H9 (cell line): Measurements from ENCODE around the gene GALNT10. TPM values are rescaled to one million over a fixed set of nuclear protein-coding genes. Genes with fewer than 3 reads are reported as not detected.

Source experiments
- DNase-seq: peaks from one replicate; pipeline ENCODE4 v3.0.0-alpha.2; 2017
- H2AFZ ChIP-seq: one replicate; pipeline ENCODE4 v1.6.1; 2013; ENCODE audit warnings: mild to moderate bottlenecking, low read length, control low read depth, moderate library complexity
- H2AK5ac ChIP-seq: 2 replicates; pipeline ENCODE4 v1.6.1; 2013; ENCODE audit warnings: low read length, control low read depth, mixed read lengths; ENCODE audit not compliant: insufficient read length
- H2BK120ac ChIP-seq: one replicate; pipeline ENCODE4 v1.6.1; 2013; ENCODE audit warnings: low read depth, mild to moderate bottlenecking, low read length, control low read depth, inconsistent platforms; ENCODE audit not compliant: poor library complexity, severe bottlenecking
- H2BK12ac ChIP-seq: 2 replicates; pipeline ENCODE4 v1.6.1; 2013; ENCODE audit warnings: low read length, control low read depth, mixed read lengths, low read depth; ENCODE audit not compliant: insufficient read length
- H2BK15ac ChIP-seq: 2 replicates; pipeline ENCODE4 v1.6.1; 2013; ENCODE audit warnings: low read depth, low read length, control low read depth
- H2BK20ac ChIP-seq: one replicate; pipeline ENCODE4 v1.6.1; 2013; ENCODE audit warnings: low read depth, mild to moderate bottlenecking, low read length, control low read depth, inconsistent platforms; ENCODE audit not compliant: poor library complexity, severe bottlenecking
- H2BK5ac ChIP-seq: 2 replicates; pipeline ENCODE4 v1.6.1; 2013; ENCODE audit warnings: low read length, control low read depth, mixed read lengths; ENCODE audit not compliant: insufficient read length
- H3K14ac ChIP-seq: 2 replicates; pipeline ENCODE4 v1.6.1; 2013; ENCODE audit warnings: low read length, control low read depth; ENCODE audit not compliant: insufficient read depth
- H3K18ac ChIP-seq: 2 replicates; pipeline ENCODE4 v1.6.1; 2013; ENCODE audit warnings: low read depth, mild to moderate bottlenecking, mixed read lengths, low read length, control low read depth; ENCODE audit not compliant: insufficient read length
- H3K23ac ChIP-seq: 2 replicates; pipeline ENCODE4 v1.6.1; 2013; ENCODE audit warnings: low read length, control low read depth, mixed read lengths, low read depth; ENCODE audit not compliant: insufficient read length
- H3K23me2 ChIP-seq: 2 replicates; pipeline ENCODE4 v1.6.1; 2013; ENCODE audit warnings: low read depth, mild to moderate bottlenecking, mixed read lengths, low read length, control low read depth; ENCODE audit not compliant: insufficient read length, poor library complexity, severe bottlenecking
- H3K27ac ChIP-seq: 2 replicates; pipeline ENCODE4 v1.5.1; 2013; ENCODE audit warnings: low read length, control low read depth, mixed read lengths, low read depth; ENCODE audit not compliant: insufficient read length
- H3K27me3 ChIP-seq: 2 replicates; pipeline ENCODE4 v1.6.1; 2013; ENCODE audit warnings: low read length, control low read depth, inconsistent platforms; ENCODE audit not compliant: insufficient read depth
- H3K4ac ChIP-seq: 2 replicates; pipeline ENCODE4 v1.6.1; 2013; ENCODE audit warnings: low read depth, mild to moderate bottlenecking, control low read depth, inconsistent platforms, low read length, moderate library complexity
- H3K4me1 ChIP-seq: 2 replicates; pipeline ENCODE4 v1.6.1; 2013; ENCODE audit warnings: low read length, control low read depth, inconsistent platforms; ENCODE audit not compliant: insufficient read depth
- H3K4me2 ChIP-seq: 2 replicates; pipeline ENCODE4 v1.6.1; 2013; ENCODE audit warnings: low read length, control low read depth, mixed read lengths; ENCODE audit not compliant: insufficient read length, insufficient read depth
- H3K56ac ChIP-seq: 2 replicates; pipeline ENCODE4 v1.6.1; 2013; ENCODE audit warnings: low read depth, mild to moderate bottlenecking, mixed read lengths, low read length, control low read depth; ENCODE audit not compliant: insufficient read length
- H3K79me1 ChIP-seq: 2 replicates; pipeline ENCODE4 v1.6.1; 2013; ENCODE audit warnings: low read depth, mild to moderate bottlenecking, moderate library complexity, low read length, control low read depth, inconsistent platforms; ENCODE audit not compliant: insufficient read depth, poor library complexity, severe bottlenecking
- H3K79me2 ChIP-seq: 2 replicates; pipeline ENCODE4 v1.6.1; 2013; ENCODE audit warnings: low read length, control low read depth, inconsistent platforms; ENCODE audit not compliant: insufficient read depth
- H3K9ac ChIP-seq: 2 replicates; pipeline ENCODE4 v1.6.1; 2013; ENCODE audit warnings: low read length, control low read depth, mixed read lengths; ENCODE audit not compliant: insufficient read length; ENCODE audit errors: extremely low read depth
- H3K9me3 ChIP-seq: one replicate; pipeline ENCODE4 v1.6.1; 2013; ENCODE audit warnings: low read depth, low read length, inconsistent platforms; ENCODE audit not compliant: control insufficient read depth
- H3T11ph ChIP-seq: one replicate; pipeline ENCODE4 v1.6.1; 2013; ENCODE audit warnings: mild to moderate bottlenecking, low read length, control low read depth, inconsistent platforms
- H4K20me1 ChIP-seq: one replicate; pipeline ENCODE4 v1.6.1; 2013; ENCODE audit not compliant: control insufficient read depth, insufficient read length, insufficient read depth
- H4K5ac ChIP-seq: 2 replicates; pipeline ENCODE4 v1.6.1; 2013; ENCODE audit warnings: low read depth, mild to moderate bottlenecking, mixed read lengths, low read length, control low read depth; ENCODE audit not compliant: insufficient read length
- H4K8ac ChIP-seq: replicated peaks from 2 replicates; pipeline ENCODE4 v1.6.1; 2013; ENCODE audit warnings: low read length, control low read depth, mixed read lengths, low read depth; ENCODE audit not compliant: insufficient read length
- H4K91ac ChIP-seq: 2 replicates; pipeline ENCODE4 v1.6.1; 2013; ENCODE audit warnings: low read depth, mild to moderate bottlenecking, moderate library complexity, mixed read lengths, low read length, control low read depth; ENCODE audit not compliant: insufficient read length
- H3K27ac Mint-ChIP-seq, 3 experiments: 2 replicates in 2 of 3; 3 replicates in 1 of 3; pipeline ENCODE4 v1.8.0; 2020 to 2021; ENCODE audit warnings: mixed read lengths in 3 of 3, mild to moderate bottlenecking in 1 of 3, moderate library complexity in 1 of 3
- H3K27me3 Mint-ChIP-seq: 2 replicates; pipeline ENCODE4 v1.8.0; 2021; ENCODE audit warnings: low read depth, mild to moderate bottlenecking, moderate library complexity, mixed read lengths
- H3K36me3 Mint-ChIP-seq, 3 experiments: 2 replicates in 2 of 3; 3 replicates in 1 of 3; pipeline ENCODE4 v1.8.0; 2020 to 2021; ENCODE audit warnings: low read depth in 3 of 3, mixed read lengths in 3 of 3; ENCODE audit not compliant: insufficient read depth in 1 of 3
- H3K4me1 Mint-ChIP-seq, 2 experiments: 2 replicates each; pipeline ENCODE4 v1.8.0; 2020; ENCODE audit warnings: mixed read lengths in 2 of 2
- H3K4me3 Mint-ChIP-seq, 2 experiments: 2 replicates in 1 of 2; 3 replicates in 1 of 2; pipeline ENCODE4 v1.8.0; 2020 to 2021; ENCODE audit warnings: mild to moderate bottlenecking in 2 of 2, mixed read lengths in 2 of 2, moderate library complexity in 1 of 2
- H3K9me3 Mint-ChIP-seq, 2 experiments: 2 replicates in 1 of 2; 3 replicates in 1 of 2; pipeline ENCODE4 v1.8.0; 2020; ENCODE audit warnings: mild to moderate bottlenecking in 2 of 2, mixed read lengths in 2 of 2, moderate library complexity in 1 of 2
- CTCF ChIP-seq: fragments of 200-600 bp; sonication (generic); conservative IDR thresholded peaks from 3 replicates; pipeline ENCODE4 v1.8.0; 2021; ENCODE audit warnings: antibody characterized with exemption, mild to moderate bottlenecking
- WGBS: extraction: QIAGEN DNeasy Blood & Tissue Kit; methylation state at CpG from one replicate; pipeline ENCODE4 v1.1.7; 2013; ENCODE audit warnings: missing lambda C conversion rate, low lambda C conversion rate, mixed read lengths; ENCODE audit not compliant: insufficient read length; ENCODE audit errors: extremely low coverage; 5-methylcytosine and 5-hydroxymethylcytosine counted together
- total RNA-seq: library from RNA; stranded (reverse); gene quantifications from 2 replicates; pipeline ENCODE4 v1.2.1, GENCODE V29; 2021

The GALNT10 gene
- total RNA-seq, 1 experiment from 2014 or later: 15.4 TPM

- no CpG with 5 or more reads among the region's 1 CpG for WGBS
- Histone ChIP-seq H3K79me2 (no peaks in the 10 kb centered on the region), H3K23me2 (no peaks in the 10 kb centered on the region), H3K23ac (no peak overlapping the region), H2AFZ (no peak overlapping the region), H3K27me3 (no peaks in the 10 kb centered on the region), H4K8ac (no peak overlapping the region), H3K4me1 (no peaks in the 10 kb centered on the region), H2BK120ac (no peak overlapping the region), H2AK5ac (no peak overlapping the region), H4K91ac (no peak overlapping the region), H2BK12ac (no peak overlapping the region), H3K9ac (no peak overlapping the region), H3K4ac (no peak overlapping the region), H3K56ac (no peak overlapping the region), H3K9me3 (no peaks in the 10 kb centered on the region), H2BK5ac (no peak overlapping the region), H2BK15ac (no peak overlapping the region), H4K20me1 (no peaks in the 10 kb centered on the region), H3K4me2 (no peak overlapping the region), H3K79me1 (no peaks in the 10 kb centered on the region), H3K18ac (no peak overlapping the region), H3K14ac (no peak overlapping the region), H2BK20ac (no peak overlapping the region), H4K5ac (no peak overlapping the region), H3T11ph (no peak overlapping the region), H3K27ac (no peak overlapping the region)
- H3K27ac Mint-ChIP-seq: no peak overlapping the region
- no peaks in the 10 kb centered on the region for H3K9me3 Mint-ChIP-seq
- no peak overlapping the region for H3K4me3 Mint-ChIP-seq
- no peaks in the 10 kb centered on the region for H3K36me3 Mint-ChIP-seq
- no peak for TF ChIP-seq CTCF
- no peak for DNase-seq
- 0 out of 2 replicates have a peak, but pooled peaks cover 1% of the 10 kb centered on the region for H3K27me3 Mint-ChIP-seq
- peaks cover 4 to 10% of the 10 kb centered on the region in 2 experiments; a peak in 2 of 4 replicates for H3K4me1 Mint-ChIP-seq
Observed at GRCh38 chr5:154276973-154277331, 86.4 kb downstream of the GALNT10 start.
